ENCODE measurements around the gene TNIP2. TPM values are rescaled to one million over a fixed set of nuclear protein-coding genes. Genes with fewer than 3 reads are reported as not detected.

TNIP2 gene
- total RNA-seq, 1 experiment from 2014 or later, result 41.0 TPM

- no peaks in the 10 kb centered on the region for H3K9me2 ChIP-seq (ENCODE audit: insufficient read depth)
- no peak overlapping the region for H3K4me2 ChIP-seq (ENCODE audit: low read length)
- BruUV-seq (replicated peaks), result no TSS peak
- H3K27ac ChIP-seq (ENCODE audit: low read depth, low read length), result no peak overlapping the region
- H3K9ac ChIP-seq (ENCODE audit: low read length), result no peak overlapping the region
- ATAC-seq, result no peak
- DNase-seq (ENCODE audit: low read depth, low spot score), result no peak
- H3K27me3 ChIP-seq (ENCODE audit: insufficient read depth, low read length), result no peaks in the 10 kb centered on the region
- H3K4me1 ChIP-seq (ENCODE audit: control insufficient read depth in 1 of 2, insufficient read depth in 2 of 2, low read length in 2 of 2), result no peaks in the 10 kb centered on the region
- H4K20me1 ChIP-seq (ENCODE audit: insufficient read depth), result no peaks in the 10 kb centered on the region
- no peak overlapping the region for H3K4me3 ChIP-seq (replicated peaks in 1 of 2; ENCODE audit: low read depth in 1 of 2, low read length in 2 of 2)
- POLR2A ChIA-PET, result no interaction called here
- RAD21 ChIA-PET (ENCODE audit: low non-redundant PET in 1 of 2, low total read pairs in 2 of 2, uncharacterized antibody in 2 of 2, unreplicated experiment in 2 of 2), result no interaction called here
- H3K36me3 ChIP-seq (ENCODE audit: control insufficient read depth in 1 of 2, insufficient read depth in 2 of 2, low read length in 2 of 2), result peaks cover 26 to 35% of the 10 kb centered on the region in 2 experiments
- peaks cover 11% of the 10 kb centered on the region; the same call in 1 of the 2 replicates for H3K79me2 ChIP-seq (ENCODE audit: insufficient read depth, low read length)
- CTCF ChIA-PET, result no interaction called here
- H2AFZ ChIP-seq (ENCODE audit: low read depth, low read length, poor library complexity, severe bottlenecking), result no peak overlapping the region
- no peaks in the 10 kb centered on the region for H3K9me3 ChIP-seq (ENCODE audit: control insufficient read depth in 1 of 2, insufficient read depth in 1 of 2, low read depth in 1 of 2, low read length in 2 of 2)
- no peak for TF ChIP-seq EZH2phosphoT487 (IDR thresholded peaks at IDR 0.05; ENCODE audit: borderline replicate concordance)
- intact Hi-C loops (cut with micrococcal nuclease), result no loop called here
Measured at GRCh38 chr4:2744576-2745270, 11.4 kb downstream of the TNIP2 start.

GRCh38 chr4:2743518-2744445, 12.4 kb downstream of the TNIP2 start:
- H3K4me3 ChIP-seq (replicated peaks in 1 of 2; ENCODE audit: low read depth in 1 of 2, low read length in 2 of 2), result no peak overlapping the region
- no peaks in the 10 kb centered on the region for H3K27me3 ChIP-seq (ENCODE audit: insufficient read depth, low read length)
- no peak overlapping the region for H3K27ac ChIP-seq (ENCODE audit: low read depth, low read length)
- no peak overlapping the region for H2AFZ ChIP-seq (ENCODE audit: low read depth, low read length, poor library complexity, severe bottlenecking)
- intact Hi-C loops (cut with micrococcal nuclease), result no loop called here
- ChIA-PET RAD21 (ENCODE audit: low non-redundant PET in 1 of 2, low total read pairs in 2 of 2, uncharacterized antibody in 2 of 2, unreplicated experiment in 2 of 2) (no interaction called here), POLR2A (no interaction called here), CTCF (no interaction called here)
- H3K36me3 ChIP-seq (ENCODE audit: control insufficient read depth in 1 of 2, insufficient read depth in 2 of 2, low read length in 2 of 2), result peaks cover 26 to 35% of the 10 kb centered on the region in 2 experiments
- H3K79me2 ChIP-seq (ENCODE audit: insufficient read depth, low read length), result peaks cover 1% of the 10 kb centered on the region; the same call in 1 of the 2 replicates
- DNase-seq (ENCODE audit: low read depth, low spot score) (no peak), ATAC-seq (no peak)
- no peaks in the 10 kb centered on the region for H4K20me1 ChIP-seq (ENCODE audit: insufficient read depth)
- H3K9me2 ChIP-seq (ENCODE audit: insufficient read depth), result no peaks in the 10 kb centered on the region
- no peak overlapping the region for H3K9ac ChIP-seq (ENCODE audit: low read length)
- no peaks in the 10 kb centered on the region for H3K4me1 ChIP-seq (ENCODE audit: control insufficient read depth in 1 of 2, insufficient read depth in 2 of 2, low read length in 2 of 2)
- H3K4me2 ChIP-seq (ENCODE audit: low read length), result no peak overlapping the region
- no TSS peak for BruUV-seq (replicated peaks)
- TF ChIP-seq ATF3 (IDR thresholded peaks at IDR 0.05) (no peak), ZFX (IDR thresholded peaks at IDR 0.05) (no peak), REST (IDR thresholded peaks at IDR 0.05; ENCODE audit: low read depth) (no peak), JUND (IDR thresholded peaks at IDR 0.05) (no peak), CBX3 (IDR thresholded peaks at IDR 0.05; ENCODE audit: low read depth) (no peak), SRF (IDR thresholded peaks at IDR 0.05; ENCODE audit: low read depth) (no peak), ELF1 (IDR thresholded peaks at IDR 0.05; ENCODE audit: borderline replicate concordance, low read depth) (no peak)
- no peaks in the 10 kb centered on the region for H3K9me3 ChIP-seq (ENCODE audit: control insufficient read depth in 1 of 2, insufficient read depth in 1 of 2, low read depth in 1 of 2, low read length in 2 of 2)

All from HCT116 (cell line).